Memory B cell (primary cell): ENCODE measurements around the gene ZBTB37.
"Not testable (repeated sequence)": the region's sequence is repeated elsewhere in the genome, so short reads cannot be mapped to it uniquely, and the experiment has no call there.

Experiments used
- ATAC-seq: fragments of 150-1000 bp; cut with Tn5 transposase; 2 replicates; pipeline ENCODE4 v1.10.0; 2021; ENCODE audit warnings: low read depth, mild to moderate bottlenecking, moderate library complexity
- DNase-seq, 2 donors: peaks; one replicate each; pipeline ENCODE4 v3.0.0; 2022; ENCODE audit warnings: low spot score in 2 of 2
- H3K27ac Mint-ChIP-seq: one replicate; pipeline ENCODE4 v1.8.0; 2022; ENCODE audit warnings: mild to moderate bottlenecking, moderate library complexity, mixed read lengths
- H3K27me3 Mint-ChIP-seq: one replicate; pipeline ENCODE4 v1.8.0; 2022; ENCODE audit warnings: mixed read lengths
- H3K36me3 Mint-ChIP-seq: one replicate; pipeline ENCODE4 v1.8.0; 2022; ENCODE audit warnings: mild to moderate bottlenecking, mixed read lengths
- H3K4me1 Mint-ChIP-seq: one replicate; pipeline ENCODE4 v1.8.0; 2022; ENCODE audit warnings: mixed read lengths
- H3K4me3 Mint-ChIP-seq: one replicate; pipeline ENCODE4 v1.8.0; 2022; ENCODE audit warnings: mild to moderate bottlenecking, moderate library complexity, mixed read lengths
- H3K9me3 Mint-ChIP-seq: one replicate; pipeline ENCODE4 v1.8.0; 2022; ENCODE audit warnings: mixed read lengths

Gene ZBTB37

DNA sequence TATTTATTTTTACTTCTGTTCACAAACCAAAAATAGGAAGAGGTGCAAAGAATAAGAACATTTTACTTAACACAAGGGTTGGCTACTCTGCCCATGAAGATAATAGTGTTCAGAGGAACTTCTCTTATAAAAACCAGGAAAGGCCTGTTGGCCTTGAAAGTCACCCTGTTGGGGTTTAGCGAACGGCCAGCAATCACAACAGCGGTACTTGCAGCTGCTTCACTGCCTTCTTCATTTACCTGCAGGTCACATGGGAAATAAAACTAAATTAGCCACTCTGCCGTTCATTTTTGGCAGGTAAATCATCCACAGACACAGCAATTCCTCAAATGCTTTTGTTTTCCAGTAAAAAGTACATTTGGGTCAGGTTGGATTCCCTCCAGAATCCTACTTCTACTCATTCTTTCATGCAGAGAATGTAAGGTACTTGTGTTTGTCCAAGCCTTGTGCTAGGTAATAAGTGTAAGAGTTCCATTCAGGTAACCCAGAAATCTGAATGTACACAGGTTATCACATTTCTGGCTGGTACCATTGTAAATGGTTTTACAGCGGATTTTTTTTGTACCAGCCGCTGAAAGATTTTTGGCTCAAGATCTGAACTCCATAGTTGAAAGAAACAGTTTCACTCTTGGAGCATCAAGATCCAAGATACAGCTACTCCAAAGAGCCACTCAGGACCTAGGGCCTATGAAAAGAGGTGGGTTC lies 35.8 kb downstream of the ZBTB37 start:
- no peak for ATAC-seq
- no peak overlapping the region for H3K27ac Mint-ChIP-seq
- no peak for DNase-seq
- no peaks in the 10 kb centered on the region for H3K27me3 Mint-ChIP-seq
- H3K36me3 Mint-ChIP-seq: peaks cover 13% of the 10 kb centered on the region
- H3K4me1 Mint-ChIP-seq: no peaks in the 10 kb centered on the region
- H3K4me3 Mint-ChIP-seq: no peak overlapping the region
- no peaks in the 10 kb centered on the region for H3K9me3 Mint-ChIP-seq

DNA sequence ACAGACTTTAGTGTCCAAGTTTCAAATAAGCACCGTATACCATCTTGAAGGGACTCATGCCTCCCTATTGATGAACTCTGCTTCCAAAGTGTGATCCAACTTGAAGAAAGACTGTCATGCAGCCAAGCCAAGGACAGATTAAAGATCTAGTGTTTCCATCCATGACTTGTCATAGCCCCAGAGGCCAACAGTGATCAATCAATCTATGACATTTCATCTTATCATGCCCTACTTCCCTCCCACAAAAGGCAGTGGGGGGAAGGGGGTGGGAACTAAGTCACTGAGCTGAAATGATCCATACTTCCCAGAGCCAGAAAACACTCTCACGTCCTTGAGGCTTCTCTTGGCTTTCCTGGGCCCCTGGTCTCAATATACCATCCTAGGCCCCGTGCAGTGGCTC lies 44.9 kb downstream of the ZBTB37 start:
- Mint-ChIP-seq H3K27me3 (no peaks in the 10 kb centered on the region), H3K4me3 (no peak overlapping the region), H3K9me3 (no peaks in the 10 kb centered on the region), H3K4me1 (no peaks in the 10 kb centered on the region), H3K27ac (no peak overlapping the region), H3K36me3 (peaks cover 6% of the 10 kb centered on the region)
- DNase-seq: no peak
- no peak for ATAC-seq

DNA sequence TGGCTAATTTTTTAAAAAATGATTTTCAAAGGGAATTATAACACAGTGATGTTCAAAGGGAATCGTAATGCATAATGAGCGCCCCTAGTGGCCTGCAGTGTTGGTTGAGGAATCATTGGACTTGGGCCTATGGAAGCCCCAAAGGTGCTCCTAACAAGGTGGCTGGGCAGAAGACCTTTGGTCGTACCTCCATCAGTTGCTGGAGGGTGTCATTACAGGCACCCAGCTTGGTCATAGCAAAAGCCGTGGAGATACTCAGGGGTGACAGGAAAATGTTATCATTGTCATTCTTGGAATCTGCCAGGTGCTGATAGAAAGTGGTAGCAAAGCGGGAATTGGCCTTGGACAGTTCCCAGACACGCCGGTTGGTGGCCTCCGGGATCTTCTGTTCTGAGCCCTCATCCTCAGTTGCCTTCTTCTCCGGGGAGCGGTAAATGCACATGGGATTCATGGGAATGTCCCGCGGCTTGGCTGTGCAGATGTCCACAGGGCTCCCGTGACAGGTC lies 46.2 kb downstream of the ZBTB37 start:
- peak in 1 of 2 donors; percentile 3 for DNase-seq
- Mint-ChIP-seq H3K4me3 (no peak overlapping the region), H3K27ac (no peak overlapping the region), H3K27me3 (no peaks in the 10 kb centered on the region), H3K36me3 (peaks cover 2% of the 10 kb centered on the region), H3K4me1 (no peaks in the 10 kb centered on the region), H3K9me3 (no peaks in the 10 kb centered on the region)
- peak; percentile 47 for ATAC-seq

DNA sequence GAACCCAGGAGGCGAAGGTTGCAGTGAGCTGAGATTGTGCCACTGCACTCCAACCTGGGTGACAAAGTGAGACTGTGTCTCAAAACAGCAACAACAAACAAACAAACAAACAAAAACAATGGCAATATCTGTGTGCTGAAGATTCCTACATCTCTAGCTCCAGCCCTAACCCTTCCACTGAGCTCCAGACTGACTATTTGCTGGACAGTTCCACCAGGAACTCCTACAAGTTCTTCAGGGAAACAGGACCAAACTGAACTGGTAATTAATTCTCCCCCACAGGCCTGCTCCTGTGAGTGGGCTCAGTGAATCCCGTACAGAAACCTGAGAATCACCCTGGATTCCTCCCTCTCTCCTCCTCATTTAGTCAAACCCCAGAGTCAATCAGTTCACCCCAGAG lies 47.4 kb downstream of the ZBTB37 start:
- no peaks in the 10 kb centered on the region for H3K27me3 Mint-ChIP-seq
- DNase-seq (no peak), ATAC-seq (no peak)
- no peaks in the 10 kb centered on the region for H3K36me3 Mint-ChIP-seq
- H3K4me1 Mint-ChIP-seq: no peaks in the 10 kb centered on the region
- H3K27ac Mint-ChIP-seq: no peak overlapping the region
- no peak overlapping the region for H3K4me3 Mint-ChIP-seq
- H3K9me3 Mint-ChIP-seq: no peaks in the 10 kb centered on the region

DNA sequence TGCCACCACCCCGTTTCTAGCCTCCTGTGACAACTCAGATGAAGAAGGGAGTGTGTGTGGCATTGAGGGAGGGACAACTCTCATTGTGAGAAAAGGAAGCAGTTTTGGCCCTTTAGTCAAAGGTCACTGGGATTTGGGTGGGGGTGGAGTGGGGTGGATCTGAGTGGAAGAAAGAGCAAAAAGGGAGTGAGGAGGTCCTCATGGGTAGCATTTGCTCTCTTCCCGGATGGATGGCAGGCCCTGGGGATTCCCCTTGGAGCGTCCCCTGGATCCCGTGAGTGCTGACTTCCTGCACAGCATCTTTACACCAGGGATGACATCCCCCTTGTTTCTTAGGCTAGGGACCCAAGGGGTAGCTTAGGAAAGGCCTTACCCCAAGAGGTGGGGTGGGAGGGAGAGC lies 48.5 kb downstream of the ZBTB37 start:
- no peaks in the 10 kb centered on the region for H3K4me1 Mint-ChIP-seq
- no peaks in the 10 kb centered on the region for H3K27me3 Mint-ChIP-seq
- H3K4me3 Mint-ChIP-seq: no peak overlapping the region
- H3K27ac Mint-ChIP-seq: no peak overlapping the region
- ATAC-seq (no peak), DNase-seq (no peak)
- no peaks in the 10 kb centered on the region for H3K36me3 Mint-ChIP-seq
- no peaks in the 10 kb centered on the region for H3K9me3 Mint-ChIP-seq

DNA sequence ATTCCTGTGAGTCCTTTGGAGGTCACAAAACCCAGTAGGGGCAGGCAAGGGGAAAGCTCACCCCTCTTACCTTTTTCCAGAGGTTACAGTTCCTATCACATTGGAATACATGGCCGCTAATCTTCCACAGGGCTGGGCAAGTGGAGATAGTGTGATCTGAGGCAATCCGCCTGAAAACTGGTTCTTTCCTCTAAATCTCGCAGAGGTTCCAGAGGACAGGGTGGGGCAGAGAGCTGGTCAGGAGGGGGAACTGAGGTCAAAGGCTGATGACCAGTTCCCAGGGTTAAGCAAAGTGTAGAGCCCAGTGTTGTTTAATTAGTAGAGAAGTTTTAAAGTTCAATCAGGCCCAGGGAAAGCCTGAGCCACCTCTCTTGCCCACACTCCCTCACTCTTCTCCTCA lies 49.0 kb downstream of the ZBTB37 start, which contains the start of gene SERPINC1:
TSS of gene SERPINC1 (minus strand) at position 179 of the 400 bp plus-strand sequence. CDS start at position 111, 68 bp downstream.
- H3K9me3 Mint-ChIP-seq: no peaks in the 10 kb centered on the region
- no peak within 1 kb of the TSS for H3K4me3 Mint-ChIP-seq
- no peak for ATAC-seq
- H3K36me3 Mint-ChIP-seq: no peaks in the 10 kb centered on the region
- no peak within 1 kb of the TSS for H3K27ac Mint-ChIP-seq
- no peak for DNase-seq
- H3K27me3 Mint-ChIP-seq: no peaks in the 10 kb centered on the region
- no peaks in the 10 kb centered on the region for H3K4me1 Mint-ChIP-seq

DNA sequence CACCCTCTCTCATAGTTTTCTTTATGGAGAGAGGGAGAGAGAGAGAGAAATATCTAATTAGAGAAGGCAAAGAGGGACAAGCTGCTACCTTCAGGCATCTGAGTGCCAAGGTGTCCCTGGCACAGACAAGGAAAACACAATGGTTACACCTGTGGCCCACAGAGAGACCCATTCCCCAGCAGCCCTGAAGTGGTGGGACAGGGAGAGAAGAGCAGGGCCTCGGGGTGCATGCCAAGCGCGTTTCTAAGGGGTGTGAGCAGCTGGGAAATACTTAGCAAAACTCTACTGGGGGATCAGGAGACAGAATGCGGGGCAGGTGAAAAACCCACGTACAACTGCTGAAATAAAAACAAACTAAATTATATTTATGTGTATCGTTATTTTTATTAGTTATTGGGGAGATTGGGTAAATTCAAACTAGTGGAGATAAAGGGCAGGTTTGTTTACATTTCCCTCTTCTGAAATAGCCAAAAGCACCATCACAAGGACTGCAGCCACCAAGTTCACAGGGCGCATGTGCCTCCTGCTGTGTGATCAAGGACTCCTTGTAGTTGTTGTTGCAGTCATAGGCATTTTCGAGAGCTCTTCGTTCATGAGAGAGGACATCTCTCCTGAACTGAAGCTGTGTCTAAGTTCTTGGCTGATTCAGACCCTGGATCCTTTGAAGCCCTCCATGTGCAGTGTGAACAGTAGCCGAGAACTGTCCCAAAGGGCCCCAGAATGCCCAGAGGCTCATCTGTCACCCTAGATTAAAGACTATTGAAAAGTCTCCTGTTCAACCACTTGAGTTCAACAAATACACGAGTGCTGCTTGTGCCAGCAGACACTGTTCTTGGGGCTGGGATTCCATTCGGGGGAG lies 49.7 kb downstream of the ZBTB37 start:
- Mint-ChIP-seq H3K27ac (no peak overlapping the region), H3K36me3 (no peaks in the 10 kb centered on the region), H3K9me3 (no peaks in the 10 kb centered on the region), H3K27me3 (no peaks in the 10 kb centered on the region), H3K4me1 (no peaks in the 10 kb centered on the region), H3K4me3 (no peak overlapping the region)
- DNase-seq: no peak
- no peak for ATAC-seq

DNA sequence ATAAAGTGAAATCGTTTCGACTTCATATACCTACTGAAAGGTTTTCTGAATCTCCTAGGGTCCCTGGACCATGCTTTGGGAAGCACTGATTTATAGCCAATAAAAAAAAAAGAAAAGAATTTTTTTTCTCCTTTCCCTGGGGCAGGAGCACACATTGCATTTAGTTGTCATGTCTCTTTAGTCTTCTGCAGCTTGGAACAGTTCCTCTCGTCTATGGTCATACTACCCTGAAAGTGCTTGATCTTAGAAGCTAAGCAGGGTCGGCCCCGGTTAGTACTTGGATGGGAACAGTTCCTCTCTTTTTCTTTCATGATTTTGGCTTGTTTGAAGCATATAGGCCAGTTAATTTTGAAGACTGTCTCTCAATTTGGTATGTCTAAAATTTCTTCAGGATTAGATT lies 52.7 kb downstream of the ZBTB37 start:
- H3K27ac Mint-ChIP-seq: no peak overlapping the region
- no peaks in the 10 kb centered on the region for H3K36me3 Mint-ChIP-seq
- no peaks in the 10 kb centered on the region for H3K4me1 Mint-ChIP-seq
- no peak for ATAC-seq
- H3K9me3 Mint-ChIP-seq: no peaks in the 10 kb centered on the region
- H3K27me3 Mint-ChIP-seq: no peaks in the 10 kb centered on the region
- H3K4me3 Mint-ChIP-seq: no peak overlapping the region
- no peak for DNase-seq

DNA sequence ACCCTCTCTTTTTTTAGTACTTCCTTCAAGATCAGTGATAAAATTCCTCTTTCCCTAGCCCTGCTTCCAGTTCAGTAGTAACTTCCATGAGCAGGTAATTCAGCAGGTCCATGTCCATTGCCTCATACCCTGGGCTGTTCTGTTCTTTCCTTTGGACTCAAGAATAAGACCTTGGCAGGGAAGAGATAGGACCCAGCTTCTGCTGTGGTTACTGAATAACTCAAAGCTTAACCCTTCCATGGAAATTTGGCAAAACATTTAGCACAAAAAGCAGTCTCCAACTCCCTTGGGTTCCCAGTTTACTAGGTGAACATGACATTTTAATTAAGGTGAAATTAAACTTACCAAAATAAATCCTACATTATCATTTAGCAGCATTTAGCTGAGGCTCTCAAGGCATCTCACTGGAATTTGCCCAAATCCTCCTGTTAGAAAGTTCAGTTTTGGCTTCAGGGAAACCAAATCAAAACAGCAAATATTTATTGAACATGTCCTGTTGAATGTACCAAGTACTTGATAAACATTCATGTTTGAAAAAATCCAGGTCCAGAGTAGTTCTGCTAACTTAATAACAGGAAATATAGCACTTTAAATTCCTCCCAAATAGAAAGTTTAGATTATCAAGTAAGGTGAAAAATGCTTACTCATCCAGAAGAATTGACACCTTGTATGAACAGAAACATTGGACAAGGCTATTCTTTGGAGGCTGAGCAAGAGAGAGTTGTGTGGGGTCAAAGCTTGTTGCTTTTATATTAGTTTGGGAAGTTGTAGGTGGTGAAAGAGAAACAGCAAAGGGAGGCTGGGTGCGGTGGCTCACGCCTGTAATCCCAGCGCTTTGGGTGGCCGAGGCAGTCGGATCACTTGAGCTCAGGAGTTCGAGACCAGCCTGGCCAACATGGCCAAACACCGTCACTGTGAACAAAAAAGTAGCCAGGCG lies 57.4 kb downstream of the ZBTB37 start:
- Mint-ChIP-seq H3K9me3 (no peaks in the 10 kb centered on the region), H3K27ac (no peak overlapping the region), H3K4me1 (peaks cover 4% of the 10 kb centered on the region), H3K27me3 (no peaks in the 10 kb centered on the region), H3K36me3 (no peaks in the 10 kb centered on the region), H3K4me3 (no peak overlapping the region)
- DNase-seq: no peak
- no peak for ATAC-seq

DNA sequence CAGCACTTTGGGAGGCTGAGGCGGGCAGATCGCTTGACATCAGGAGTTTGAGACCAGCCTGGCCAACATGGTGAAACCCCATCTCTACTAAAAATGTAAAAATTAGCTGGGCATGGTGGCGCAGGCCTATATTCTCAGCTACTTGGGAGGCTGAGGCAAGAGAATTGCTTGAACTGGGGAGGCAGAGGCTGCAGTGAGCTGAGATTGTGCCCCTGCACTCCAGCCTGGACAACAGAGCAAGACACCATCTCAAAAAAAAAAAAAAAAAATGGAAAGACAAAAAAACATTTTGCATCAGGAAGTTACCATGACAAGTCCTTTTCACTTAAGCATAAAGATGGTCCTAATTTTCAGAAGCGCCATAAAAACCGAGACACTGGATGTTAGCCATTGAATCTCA lies 62.4 kb downstream of the ZBTB37 start:
- H3K27me3 Mint-ChIP-seq, ATAC-seq, H3K4me1 Mint-ChIP-seq, DNase-seq, H3K4me3 Mint-ChIP-seq, H3K9me3 Mint-ChIP-seq: not testable (repeated sequence)
- peaks cover 13% of the 10 kb centered on the region for H3K36me3 Mint-ChIP-seq
- H3K27ac Mint-ChIP-seq: peak overlapping the region; percentile 20

DNA sequence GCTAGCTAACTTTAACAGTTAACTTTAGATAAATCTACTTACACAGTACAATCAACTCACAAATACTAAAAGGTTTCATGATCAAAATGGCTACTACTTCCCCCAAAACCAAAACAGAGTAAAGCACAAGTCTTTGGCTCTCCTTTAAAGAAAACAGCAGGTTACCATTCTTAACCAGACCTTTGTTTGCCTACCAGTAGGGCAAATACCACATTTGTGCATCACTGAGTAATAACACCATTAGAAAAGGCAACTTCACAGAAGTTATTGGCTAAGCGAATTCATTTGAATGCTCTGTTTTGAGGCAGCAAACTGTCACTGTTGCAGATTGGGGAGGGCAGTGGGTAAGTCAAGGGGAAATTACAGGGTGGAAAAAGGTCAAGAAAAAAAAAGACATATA lies 66.3 kb downstream of the ZBTB37 start:
- Mint-ChIP-seq H3K4me3 (no peak overlapping the region), H3K4me1 (no peaks in the 10 kb centered on the region), H3K27ac (peak overlapping the region; percentile 42), H3K27me3 (no peaks in the 10 kb centered on the region), H3K9me3 (no peaks in the 10 kb centered on the region), H3K36me3 (peaks cover 19% of the 10 kb centered on the region)
- ATAC-seq (no peak), DNase-seq (no peak)

DNA sequence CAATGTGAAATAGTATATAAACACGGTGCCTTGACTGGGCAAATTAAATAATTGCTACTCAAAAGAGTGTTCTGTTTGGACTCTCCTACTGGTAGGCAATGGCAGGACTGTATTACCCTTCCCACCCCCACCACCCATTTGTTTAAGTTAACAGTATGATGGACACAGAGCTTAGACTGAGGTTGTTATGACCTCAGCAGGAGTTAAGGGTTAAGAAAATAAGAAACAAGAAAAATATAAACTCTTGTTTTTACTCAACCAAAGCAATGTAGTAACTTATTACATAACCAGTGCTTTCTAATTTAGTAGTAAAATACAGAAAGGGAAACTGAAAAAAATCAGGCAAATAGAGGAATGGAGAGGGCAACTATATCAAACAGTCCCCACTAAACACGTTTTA lies 68.9 kb downstream of the ZBTB37 start:
- Mint-ChIP-seq H3K36me3 (peaks cover 22% of the 10 kb centered on the region), H3K4me3 (no peak overlapping the region), H3K9me3 (no peaks in the 10 kb centered on the region), H3K27ac (no peak overlapping the region), H3K4me1 (no peaks in the 10 kb centered on the region), H3K27me3 (no peaks in the 10 kb centered on the region)
- ATAC-seq (no peak), DNase-seq (no peak)

DNA sequence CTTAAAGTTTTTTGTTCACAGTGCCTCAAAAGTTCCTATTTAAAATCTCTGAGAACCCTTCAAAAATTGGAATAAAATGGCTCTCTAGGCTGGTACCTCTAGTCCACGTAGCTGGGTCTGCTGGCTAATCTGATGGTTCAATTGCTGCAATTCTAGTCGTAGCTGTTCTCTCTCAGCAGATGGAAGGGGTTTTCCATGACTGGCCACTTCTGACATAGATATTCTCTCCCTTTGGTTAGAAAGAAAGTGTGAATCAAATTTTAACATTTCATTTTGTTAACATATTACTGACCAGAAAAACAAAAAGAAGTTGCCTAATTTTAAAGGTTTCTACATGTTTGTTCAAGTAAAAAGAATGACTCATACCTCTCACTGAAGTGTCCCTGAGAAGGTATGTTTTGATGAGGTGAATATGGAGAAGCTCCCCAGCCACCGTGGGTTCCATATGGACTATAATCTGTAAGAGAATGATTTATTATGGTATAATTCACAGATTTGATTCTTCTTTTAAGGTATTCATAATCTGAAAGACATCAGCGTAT lies 78.3 kb downstream of the ZBTB37 start:
- no peak overlapping the region for H3K4me3 Mint-ChIP-seq
- H3K27ac Mint-ChIP-seq: no peak overlapping the region
- H3K4me1 Mint-ChIP-seq: no peaks in the 10 kb centered on the region

More for the DNA sequence above, 78.3 kb downstream of the ZBTB37 start:
- Mint-ChIP-seq H3K9me3 (no peaks in the 10 kb centered on the region), H3K36me3 (peaks cover 19% of the 10 kb centered on the region), H3K27me3 (no peaks in the 10 kb centered on the region)
- ATAC-seq (no peak), DNase-seq (no peak)
